DOHH2 (cell line): ENCODE data around the gene ACTR10.

Experiments used
- EZH2phosphoT487 ChIP-seq: fragments of 200-600 bp; sonication (generic); IDR thresholded peaks from 2 replicates; pipeline ENCODE4 v1.6.1; 2017; ENCODE audit warnings: borderline replicate concordance, mild to moderate bottlenecking, antibody characterized with exemption, low read length, moderate library complexity, mixed read lengths
- TF ChIP-seq, protein P1 (sequence below): fragments of 200-600 bp; sonication (generic); IDR thresholded peaks from one replicate; pipeline ENCODE4 v1.5.1; 2014; ENCODE audit warnings: antibody characterized with exemption, mild to moderate bottlenecking, low read depth, low read length; ENCODE audit not compliant: poor library complexity, severe bottlenecking

DNA sequence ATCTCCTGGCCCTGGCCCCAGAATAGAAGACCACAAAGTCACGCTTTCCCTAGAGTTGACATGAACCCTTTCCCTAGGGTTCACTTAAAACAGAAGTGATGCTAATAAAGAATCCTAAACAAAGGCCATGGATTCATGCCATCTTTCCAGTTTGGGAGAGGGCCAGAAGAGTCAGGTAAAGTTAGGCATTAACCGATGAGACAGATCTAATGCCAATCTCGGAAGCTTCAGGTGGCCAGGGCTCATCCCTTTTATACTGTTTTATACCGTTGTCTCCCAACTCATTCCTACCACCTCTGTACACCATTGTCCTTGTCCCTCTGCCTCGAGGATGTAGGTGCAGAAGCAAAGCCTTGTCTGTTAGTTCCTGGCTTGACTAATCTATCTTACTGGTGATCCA is 22.8 kb upstream of the ACTR10 start:
- TF ChIP-seq, protein P1, sequence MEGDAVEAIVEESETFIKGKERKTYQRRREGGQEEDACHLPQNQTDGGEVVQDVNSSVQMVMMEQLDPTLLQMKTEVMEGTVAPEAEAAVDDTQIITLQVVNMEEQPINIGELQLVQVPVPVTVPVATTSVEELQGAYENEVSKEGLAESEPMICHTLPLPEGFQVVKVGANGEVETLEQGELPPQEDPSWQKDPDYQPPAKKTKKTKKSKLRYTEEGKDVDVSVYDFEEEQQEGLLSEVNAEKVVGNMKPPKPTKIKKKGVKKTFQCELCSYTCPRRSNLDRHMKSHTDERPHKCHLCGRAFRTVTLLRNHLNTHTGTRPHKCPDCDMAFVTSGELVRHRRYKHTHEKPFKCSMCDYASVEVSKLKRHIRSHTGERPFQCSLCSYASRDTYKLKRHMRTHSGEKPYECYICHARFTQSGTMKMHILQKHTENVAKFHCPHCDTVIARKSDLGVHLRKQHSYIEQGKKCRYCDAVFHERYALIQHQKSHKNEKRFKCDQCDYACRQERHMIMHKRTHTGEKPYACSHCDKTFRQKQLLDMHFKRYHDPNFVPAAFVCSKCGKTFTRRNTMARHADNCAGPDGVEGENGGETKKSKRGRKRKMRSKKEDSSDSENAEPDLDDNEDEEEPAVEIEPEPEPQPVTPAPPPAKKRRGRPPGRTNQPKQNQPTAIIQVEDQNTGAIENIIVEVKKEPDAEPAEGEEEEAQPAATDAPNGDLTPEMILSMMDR: no peak
- TF ChIP-seq EZH2phosphoT487: no peak
